Fibroblast of pulmonary artery (primary cell): ENCODE results near the gene BCDIN3D.

Source experiments
- DNase-seq: peaks from one replicate; pipeline ENCODE4 v3.0.0-alpha.2; 2010; ENCODE audit warnings: low read depth
- H3K4me3 ChIP-seq: replicated peaks from 2 replicates; pipeline ENCODE4 v1.5.1; 2011; ENCODE audit warnings: low read depth, mild to moderate bottlenecking, control low read depth, low read length, moderate library complexity
- CTCF ChIP-seq: IDR thresholded peaks from 2 replicates; pipeline ENCODE4 v1.5.1; 2011; ENCODE audit warnings: mild to moderate bottlenecking, control low read depth, low read length, inconsistent platforms; ENCODE audit errors: missing control alignments

BCDIN3D gene

GRCh38 chr12:49800421-49801140 lies 42.3 kb downstream of the BCDIN3D start:
- DNase-seq = no peak
- TF ChIP-seq CTCF = no peak
- no peak overlapping the region for H3K4me3 ChIP-seq

- TF ChIP-seq CTCF = no peak
- no peak overlapping the region for H3K4me3 ChIP-seq
- no peak for DNase-seq
These were observed 44.0 kb downstream of the BCDIN3D start for GRCh38 chr12:49798934-49799333.

GRCh38 chr12:49798248-49798647 lies 44.7 kb downstream of the BCDIN3D start:
- DNase-seq = no peak
- no peak for TF ChIP-seq CTCF
- no peak overlapping the region for H3K4me3 ChIP-seq

GRCh38 chr12:49797449-49797776 lies 45.5 kb downstream of the BCDIN3D start:
- no peak overlapping the region for H3K4me3 ChIP-seq

GRCh38 chr12:49796606-49797448 lies 46.1 kb downstream of the BCDIN3D start:
- no peak overlapping the region for H3K4me3 ChIP-seq
- no peak for TF ChIP-seq CTCF
- DNase-seq = no peak

More at GRCh38 chr12:49797449-49797776, 45.5 kb downstream of the BCDIN3D start:
- no peak for DNase-seq
- TF ChIP-seq CTCF = no peak

GRCh38 chr12:49796155-49796554 lies 46.8 kb downstream of the BCDIN3D start:
- H3K4me3 ChIP-seq = no peak overlapping the region
- no peak for TF ChIP-seq CTCF
- no peak for DNase-seq
